ENCODE data around the gene PMAIP1.

The PMAIP1 gene

GRCh38 chr18:59940068-59940467 is 40.3 kb downstream of the PMAIP1 start:
- no peak for DNase-seq (ENCODE audit: low read depth)
- H3K4me3 ChIP-seq (ENCODE audit: control insufficient read depth, low read depth, low read length), result no peak overlapping the region
- TF ChIP-seq CTCF (IDR thresholded peaks at IDR 0.05; ENCODE audit: control insufficient read depth, insufficient read depth, low read depth, low read length, missing control alignments), result no peak

GRCh38 chr18:59941331-59941730 is 41.5 kb downstream of the PMAIP1 start:
- no peak overlapping the region for H3K4me3 ChIP-seq (ENCODE audit: control insufficient read depth, low read depth, low read length)
- no peak for TF ChIP-seq CTCF (IDR thresholded peaks at IDR 0.05; ENCODE audit: control insufficient read depth, insufficient read depth, low read depth, low read length, missing control alignments)
- no peak for DNase-seq (ENCODE audit: low read depth)

- H3K4me3 ChIP-seq (ENCODE audit: control insufficient read depth, low read depth, low read length), result no peak overlapping the region
- DNase-seq (ENCODE audit: low read depth), result no peak
- TF ChIP-seq CTCF (IDR thresholded peaks at IDR 0.05; ENCODE audit: control insufficient read depth, insufficient read depth, low read depth, low read length, missing control alignments), result no peak
Observed at GRCh38 chr18:59942601-59943000, 42.8 kb downstream of the PMAIP1 start.

- no peak for DNase-seq (ENCODE audit: low read depth)
- H3K4me3 ChIP-seq (ENCODE audit: control insufficient read depth, low read depth, low read length), result no peak overlapping the region
- TF ChIP-seq CTCF (IDR thresholded peaks at IDR 0.05; ENCODE audit: control insufficient read depth, insufficient read depth, low read depth, low read length, missing control alignments), result no peak
Observed at GRCh38 chr18:59945544-59945943, 45.7 kb downstream of the PMAIP1 start.

- no peak for TF ChIP-seq CTCF (IDR thresholded peaks at IDR 0.05; ENCODE audit: control insufficient read depth, insufficient read depth, low read depth, low read length, missing control alignments)
- no peak for DNase-seq (ENCODE audit: low read depth)
- H3K4me3 ChIP-seq (ENCODE audit: control insufficient read depth, low read depth, low read length), result no peak overlapping the region
Observed at GRCh38 chr18:59950215-59950944, 50.6 kb downstream of the PMAIP1 start.

- H3K4me3 ChIP-seq (ENCODE audit: control insufficient read depth, low read depth, low read length), result no peak overlapping the region
- no peak for TF ChIP-seq CTCF (IDR thresholded peaks at IDR 0.05; ENCODE audit: control insufficient read depth, insufficient read depth, low read depth, low read length, missing control alignments)
- no peak for DNase-seq (ENCODE audit: low read depth)
Observed at GRCh38 chr18:59951591-59951990, 51.8 kb downstream of the PMAIP1 start.

Measured in AG09309 (cell line).